GM23338 (cell line): ENCODE data around the gene EHD4. TPM values are rescaled to one million over a fixed set of nuclear protein-coding genes. Genes with fewer than 3 reads are reported as not detected.

Source experiments
- ATAC-seq: fragments of 200-7000 bp; cut with Tn5 transposase; 3 replicates; pipeline ENCODE4 v1.9.1; 2020
- DNase-seq: peaks from one replicate; pipeline ENCODE4 v3.0.0-alpha.2; 2015; ENCODE audit warnings: low spot score
- H2AFZ ChIP-seq: fragments of 200-600 bp; sonication (generic); 2 replicates; pipeline ENCODE4 v1.8.0; 2016; ENCODE audit warnings: antibody characterized with exemption, mild to moderate bottlenecking, moderate library complexity
- H3F3A ChIP-seq: fragments of 200-600 bp; sonication (generic); replicated peaks from 2 replicates; pipeline ENCODE4 v1.8.0; 2017; ENCODE audit warnings: antibody characterized with exemption, mixed run types, low read depth
- H3K27ac ChIP-seq: fragments of 200-600 bp; sonication (generic); 2 replicates; pipeline ENCODE4 v1.6.1; 2016; ENCODE audit warnings: low read depth
- H3K27me3 ChIP-seq: fragments of 200-600 bp; sonication (generic); 2 replicates; pipeline ENCODE4 v1.8.0; 2016; ENCODE audit warnings: mild to moderate bottlenecking, mixed run types, moderate library complexity; ENCODE audit not compliant: insufficient read depth
- H3K36me3 ChIP-seq: fragments of 200-600 bp; sonication (generic); 2 replicates; pipeline ENCODE4 v1.8.0; 2016; ENCODE audit warnings: mild to moderate bottlenecking; ENCODE audit not compliant: insufficient read depth
- H3K4me1 ChIP-seq: fragments of 200-600 bp; sonication (generic); 2 replicates; pipeline ENCODE4 v1.8.0; 2016; ENCODE audit warnings: mild to moderate bottlenecking, moderate library complexity; ENCODE audit not compliant: insufficient read depth
- H3K4me2 ChIP-seq: fragments of 200-600 bp; sonication (generic); 2 replicates; pipeline ENCODE4 v1.7.1; 2017; ENCODE audit warnings: mixed run types
- H3K4me3 ChIP-seq: fragments of 200-600 bp; sonication (generic); 2 replicates; pipeline ENCODE4 v1.6.1; 2016; ENCODE audit warnings: mixed run types
- H3K79me2 ChIP-seq: fragments of 200-600 bp; sonication (generic); replicated peaks from 2 replicates; pipeline ENCODE4 v1.8.0; 2017; ENCODE audit warnings: mild to moderate bottlenecking; ENCODE audit not compliant: insufficient read depth
- H3K9me2 ChIP-seq: fragments of 200-600 bp; sonication (generic); 2 replicates; pipeline ENCODE4 v1.8.0; 2017; ENCODE audit not compliant: insufficient read depth
- H4K20me1 ChIP-seq: fragments of 200-600 bp; sonication (generic); replicated peaks from 2 replicates; pipeline ENCODE4 v1.8.0; 2017; ENCODE audit warnings: mild to moderate bottlenecking; ENCODE audit not compliant: insufficient read depth
- H3K27ac Mint-ChIP-seq: 2 replicates; pipeline ENCODE4 v1.8.0; 2020; ENCODE audit warnings: inconsistent platforms, mild to moderate bottlenecking, moderate library complexity, mixed read lengths
- H3K27me3 Mint-ChIP-seq: 3 replicates; pipeline ENCODE4 v1.8.0; 2022; ENCODE audit warnings: low read depth, mild to moderate bottlenecking, moderate library complexity, mixed read lengths, inconsistent platforms; ENCODE audit not compliant: insufficient read depth, poor library complexity
- H3K36me3 Mint-ChIP-seq: 3 replicates; pipeline ENCODE4 v1.8.0; 2021; ENCODE audit warnings: low read depth, mild to moderate bottlenecking, inconsistent platforms, moderate library complexity, mixed read lengths
- H3K4me1 Mint-ChIP-seq: 3 replicates; pipeline ENCODE4 v1.8.0; 2020; ENCODE audit warnings: mild to moderate bottlenecking, inconsistent platforms, mixed read lengths
- H3K4me3 Mint-ChIP-seq: 3 replicates; pipeline ENCODE4 v1.8.0; 2021; ENCODE audit warnings: moderate library complexity, mild to moderate bottlenecking, inconsistent platforms, mixed read lengths
- H3K9me3 Mint-ChIP-seq: 3 replicates; pipeline ENCODE4 v1.8.0; 2020; ENCODE audit warnings: moderate library complexity, mild to moderate bottlenecking, inconsistent platforms, mixed read lengths
- CREB1 ChIP-seq: fragments of 250-450 bp; sonication (Bioruptor Pico); IDR thresholded peaks from 2 replicates; pipeline ENCODE4 v1.5.0; 2020; ENCODE audit warnings: low read depth, mild to moderate bottlenecking, moderate library complexity
- EZH2 ChIP-seq: fragments of 200-600 bp; sonication (generic); IDR thresholded peaks from one replicate; pipeline ENCODE4 v1.8.0; 2017; ENCODE audit warnings: antibody characterized with exemption, mild to moderate bottlenecking, low read depth; ENCODE audit not compliant: unreplicated experiment
- EZH2phosphoT487 ChIP-seq: fragments of 200-600 bp; sonication (generic); IDR thresholded peaks from one replicate; pipeline ENCODE4 v1.8.1; 2018; ENCODE audit warnings: antibody characterized with exemption; ENCODE audit not compliant: unreplicated experiment
- NANOG ChIP-seq: IDR thresholded peaks from 2 replicates; pipeline ENCODE4 v1.6.1; 2016; ENCODE audit warnings: antibody characterized with exemption, borderline replicate concordance
- POLR2AphosphoS5 ChIP-seq: IDR thresholded peaks from 2 replicates; pipeline ENCODE4 v1.6.1; 2016; ENCODE audit warnings: antibody characterized with exemption, low read depth
- STAT1 ChIP-seq: IDR thresholded peaks from one replicate; pipeline ENCODE4 v1.6.1; 2016; ENCODE audit warnings: antibody characterized with exemption; ENCODE audit not compliant: unreplicated experiment
- ZNF114 ChIP-seq: fragments of 250-450 bp; sonication (Bioruptor Pico); IDR thresholded peaks from 2 replicates; pipeline ENCODE4 v1.5.0; 2020; ENCODE audit warnings: mild to moderate bottlenecking, moderate library complexity
- ZNF331 ChIP-seq: fragments of 250-450 bp; sonication (Bioruptor Pico); IDR thresholded peaks from 2 replicates; pipeline ENCODE4 v1.5.0; 2020; ENCODE audit warnings: low read depth, mild to moderate bottlenecking, moderate library complexity
- polyA plus RNA-seq: library from polyadenylated mRNA; unstranded; fragments of >200 nt; fragmentation: Nextera tagmentation; extraction: Ambion mirVana; gene quantifications from 2 replicates; pipeline ENCODE4 v1.2.1, GENCODE V29; 2016
- total RNA-seq: library from RNA; depleted of rRNA; stranded (reverse); fragments of >200 nt; shearing (Covaris generic); gene quantifications from 2 replicates; pipeline ENCODE4 v1.2.3, GENCODE V29; 2014
- TF ChIP-seq, protein P1 (sequence below): IDR thresholded peaks from 2 replicates; pipeline ENCODE4 v1.6.1; 2016; ENCODE audit warnings: antibody characterized with exemption
- TF ChIP-seq, protein P2 (sequence below), 2 experiments: fragments of 200-600 bp in 1 of 2; sonication (generic) in 1 of 2; conservative IDR thresholded peaks; 2 replicates each; pipeline versions ENCODE4 v1.5.1 to v1.6.1; 2016 to 2017; ENCODE audit warnings: antibody characterized with exemption in 2 of 2, low read depth in 2 of 2, mild to moderate bottlenecking in 2 of 2, moderate library complexity in 1 of 2
- TF ChIP-seq, protein P3 (sequence below): IDR thresholded peaks from one replicate; pipeline ENCODE4 v1.6.1; 2018; ENCODE audit warnings: antibody characterized with exemption; ENCODE audit not compliant: unreplicated experiment

Gene EHD4
- total and polyA plus RNA-seq, 2 experiments from 2014 or later = 13.0 to 31.0 TPM

DNA sequence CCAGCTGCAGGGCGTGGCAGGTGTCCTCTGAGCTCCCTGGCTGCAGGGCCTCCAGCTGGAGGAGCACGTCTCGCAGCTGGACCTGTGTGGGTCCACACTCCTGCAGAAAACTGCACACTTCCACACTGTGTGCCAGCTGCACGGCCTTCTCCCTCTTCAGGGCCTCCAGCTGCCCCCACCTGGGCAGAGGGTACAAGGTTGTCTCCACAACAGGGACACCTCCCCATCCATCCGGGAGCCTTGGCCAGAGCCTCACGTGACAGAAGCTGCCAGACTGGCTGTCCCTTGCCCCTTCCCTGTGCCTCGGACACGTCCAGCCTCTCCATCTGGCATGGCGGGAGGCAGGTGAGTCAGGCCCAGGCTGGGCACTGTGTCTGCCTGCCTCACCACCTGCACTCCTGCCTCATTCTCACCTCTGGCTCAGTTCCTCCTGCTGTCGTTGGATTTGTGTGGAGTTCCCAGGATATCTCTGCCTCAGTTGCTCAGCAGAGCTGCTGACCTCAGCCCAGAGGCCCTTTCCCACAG is 93.0 kb downstream of the EHD4 start:
- Mint-ChIP-seq H3K27ac (no peak overlapping the region), H3K36me3 (no peaks in the 10 kb centered on the region; the same call in 2 of the 3 replicates), H3K9me3 (no peaks in the 10 kb centered on the region; the same call in 2 of the 3 replicates), H3K4me1 (peaks cover 10% of the 10 kb centered on the region), H3K4me3 (no peak overlapping the region), H3K27me3 (peaks cover 37% of the 10 kb centered on the region)
- DNase-seq (no peak), ATAC-seq (no peak)
- Histone ChIP-seq H3K4me3 (no peak overlapping the region), H3F3A (0 out of 2 replicates have a peak, but pooled peaks cover 4% of the 10 kb centered on the region), H3K36me3 (no peaks in the 10 kb centered on the region), H2AFZ (no peak overlapping the region), H3K79me2 (no peaks in the 10 kb centered on the region), H3K4me1 (no peaks in the 10 kb centered on the region), H4K20me1 (no peaks in the 10 kb centered on the region), H3K4me2 (no peak overlapping the region), H3K27me3 (peaks cover 31% of the 10 kb centered on the region), H3K27ac (no peak overlapping the region), H3K9me2 (no peaks in the 10 kb centered on the region)
- TF ChIP-seq ZNF331 (no peak), CREB1 (CRISPR knock-in tag) (no peak), ZNF114 (CRISPR knock-in tag) (no peak), STAT1 (no peak), NANOG (no peak), EZH2phosphoT487 (no peak), EZH2 (no peak), POLR2AphosphoS5 (no peak)
- TF ChIP-seq, protein P1, sequence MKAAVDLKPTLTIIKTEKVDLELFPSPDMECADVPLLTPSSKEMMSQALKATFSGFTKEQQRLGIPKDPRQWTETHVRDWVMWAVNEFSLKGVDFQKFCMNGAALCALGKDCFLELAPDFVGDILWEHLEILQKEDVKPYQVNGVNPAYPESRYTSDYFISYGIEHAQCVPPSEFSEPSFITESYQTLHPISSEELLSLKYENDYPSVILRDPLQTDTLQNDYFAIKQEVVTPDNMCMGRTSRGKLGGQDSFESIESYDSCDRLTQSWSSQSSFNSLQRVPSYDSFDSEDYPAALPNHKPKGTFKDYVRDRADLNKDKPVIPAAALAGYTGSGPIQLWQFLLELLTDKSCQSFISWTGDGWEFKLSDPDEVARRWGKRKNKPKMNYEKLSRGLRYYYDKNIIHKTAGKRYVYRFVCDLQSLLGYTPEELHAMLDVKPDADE = no peak
- TF ChIP-seq, protein P2, sequence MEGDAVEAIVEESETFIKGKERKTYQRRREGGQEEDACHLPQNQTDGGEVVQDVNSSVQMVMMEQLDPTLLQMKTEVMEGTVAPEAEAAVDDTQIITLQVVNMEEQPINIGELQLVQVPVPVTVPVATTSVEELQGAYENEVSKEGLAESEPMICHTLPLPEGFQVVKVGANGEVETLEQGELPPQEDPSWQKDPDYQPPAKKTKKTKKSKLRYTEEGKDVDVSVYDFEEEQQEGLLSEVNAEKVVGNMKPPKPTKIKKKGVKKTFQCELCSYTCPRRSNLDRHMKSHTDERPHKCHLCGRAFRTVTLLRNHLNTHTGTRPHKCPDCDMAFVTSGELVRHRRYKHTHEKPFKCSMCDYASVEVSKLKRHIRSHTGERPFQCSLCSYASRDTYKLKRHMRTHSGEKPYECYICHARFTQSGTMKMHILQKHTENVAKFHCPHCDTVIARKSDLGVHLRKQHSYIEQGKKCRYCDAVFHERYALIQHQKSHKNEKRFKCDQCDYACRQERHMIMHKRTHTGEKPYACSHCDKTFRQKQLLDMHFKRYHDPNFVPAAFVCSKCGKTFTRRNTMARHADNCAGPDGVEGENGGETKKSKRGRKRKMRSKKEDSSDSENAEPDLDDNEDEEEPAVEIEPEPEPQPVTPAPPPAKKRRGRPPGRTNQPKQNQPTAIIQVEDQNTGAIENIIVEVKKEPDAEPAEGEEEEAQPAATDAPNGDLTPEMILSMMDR (conservative IDR thresholded peaks at IDR 0.05; ENCODE audit: low read depth in 2 of 2) = no peak
- TF ChIP-seq, protein P3, sequence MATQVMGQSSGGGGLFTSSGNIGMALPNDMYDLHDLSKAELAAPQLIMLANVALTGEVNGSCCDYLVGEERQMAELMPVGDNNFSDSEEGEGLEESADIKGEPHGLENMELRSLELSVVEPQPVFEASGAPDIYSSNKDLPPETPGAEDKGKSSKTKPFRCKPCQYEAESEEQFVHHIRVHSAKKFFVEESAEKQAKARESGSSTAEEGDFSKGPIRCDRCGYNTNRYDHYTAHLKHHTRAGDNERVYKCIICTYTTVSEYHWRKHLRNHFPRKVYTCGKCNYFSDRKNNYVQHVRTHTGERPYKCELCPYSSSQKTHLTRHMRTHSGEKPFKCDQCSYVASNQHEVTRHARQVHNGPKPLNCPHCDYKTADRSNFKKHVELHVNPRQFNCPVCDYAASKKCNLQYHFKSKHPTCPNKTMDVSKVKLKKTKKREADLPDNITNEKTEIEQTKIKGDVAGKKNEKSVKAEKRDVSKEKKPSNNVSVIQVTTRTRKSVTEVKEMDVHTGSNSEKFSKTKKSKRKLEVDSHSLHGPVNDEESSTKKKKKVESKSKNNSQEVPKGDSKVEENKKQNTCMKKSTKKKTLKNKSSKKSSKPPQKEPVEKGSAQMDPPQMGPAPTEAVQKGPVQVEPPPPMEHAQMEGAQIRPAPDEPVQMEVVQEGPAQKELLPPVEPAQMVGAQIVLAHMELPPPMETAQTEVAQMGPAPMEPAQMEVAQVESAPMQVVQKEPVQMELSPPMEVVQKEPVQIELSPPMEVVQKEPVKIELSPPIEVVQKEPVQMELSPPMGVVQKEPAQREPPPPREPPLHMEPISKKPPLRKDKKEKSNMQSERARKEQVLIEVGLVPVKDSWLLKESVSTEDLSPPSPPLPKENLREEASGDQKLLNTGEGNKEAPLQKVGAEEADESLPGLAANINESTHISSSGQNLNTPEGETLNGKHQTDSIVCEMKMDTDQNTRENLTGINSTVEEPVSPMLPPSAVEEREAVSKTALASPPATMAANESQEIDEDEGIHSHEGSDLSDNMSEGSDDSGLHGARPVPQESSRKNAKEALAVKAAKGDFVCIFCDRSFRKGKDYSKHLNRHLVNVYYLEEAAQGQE = no peak
